ENCODE data around the gene RALGPS1.

The RALGPS1 gene

GRCh38 chr9:126986506-126986951, 71.9 kb downstream of the RALGPS1 start:
- H3K9me3 ChIP-seq = no peaks in the 10 kb centered on the region
- TF ChIP-seq CTCF (IDR thresholded peaks at IDR 0.05) = no peak
- H3K4me3 ChIP-seq (ENCODE audit: low read depth in 1 of 2, low read length in 1 of 2) = no peak overlapping the region
- peaks cover 83% of the 10 kb centered on the region for H3K27me3 ChIP-seq
- H3K4me1 ChIP-seq (ENCODE audit: control insufficient read depth in 1 of 2, insufficient read depth in 1 of 2, low read depth in 1 of 2, low read length in 1 of 2) = peaks cover 11 to 20% of the 10 kb centered on the region in 2 experiments
- no peaks in the 10 kb centered on the region for H3K36me3 ChIP-seq
- no peak overlapping the region for H3K27ac ChIP-seq

- H3K9me3 ChIP-seq = no peaks in the 10 kb centered on the region
- H3K36me3 ChIP-seq = no peaks in the 10 kb centered on the region
- no peak overlapping the region for H3K4me3 ChIP-seq (ENCODE audit: low read depth in 1 of 2, low read length in 1 of 2)
- no peak for TF ChIP-seq CTCF (IDR thresholded peaks at IDR 0.05)
- peaks cover 86% of the 10 kb centered on the region for H3K27me3 ChIP-seq
- peaks cover 11 to 20% of the 10 kb centered on the region in 2 experiments for H3K4me1 ChIP-seq (ENCODE audit: control insufficient read depth in 1 of 2, insufficient read depth in 1 of 2, low read depth in 1 of 2, low read length in 1 of 2)
- H3K27ac ChIP-seq = no peak overlapping the region
These were observed 74.3 kb downstream of the RALGPS1 start for GRCh38 chr9:126988857-126989256.

GRCh38 chr9:126989847-126990842, 75.6 kb downstream of the RALGPS1 start:
- Histone ChIP-seq H3K27me3 (peaks cover 75% of the 10 kb centered on the region), H3K36me3 (no peaks in the 10 kb centered on the region), H3K4me3 (ENCODE audit: low read depth in 1 of 2, low read length in 1 of 2) (no peak overlapping the region), H3K4me1 (ENCODE audit: control insufficient read depth in 1 of 2, insufficient read depth in 1 of 2, low read depth in 1 of 2, low read length in 1 of 2) (peaks cover 11 to 20% of the 10 kb centered on the region in 2 experiments), H3K9me3 (no peaks in the 10 kb centered on the region), H3K27ac (no peak overlapping the region)
- TF ChIP-seq CTCF (IDR thresholded peaks at IDR 0.05) = no peak

GRCh38 chr9:126991183-126991582, 76.6 kb downstream of the RALGPS1 start:
- peaks cover 6 to 12% of the 10 kb centered on the region in 2 experiments for H3K4me1 ChIP-seq (ENCODE audit: control insufficient read depth in 1 of 2, insufficient read depth in 1 of 2, low read depth in 1 of 2, low read length in 1 of 2)
- no peaks in the 10 kb centered on the region for H3K9me3 ChIP-seq
- no peak overlapping the region for H3K4me3 ChIP-seq (ENCODE audit: low read depth in 1 of 2, low read length in 1 of 2)
- H3K27me3 ChIP-seq = peaks cover 67% of the 10 kb centered on the region
- TF ChIP-seq CTCF (IDR thresholded peaks at IDR 0.05) = no peak
- H3K36me3 ChIP-seq = no peaks in the 10 kb centered on the region
- H3K27ac ChIP-seq = no peak overlapping the region

GRCh38 chr9:126992427-126992826, 77.8 kb downstream of the RALGPS1 start:
- H3K36me3 ChIP-seq = no peaks in the 10 kb centered on the region
- H3K27me3 ChIP-seq = peaks cover 60% of the 10 kb centered on the region
- no peak overlapping the region for H3K27ac ChIP-seq
- TF ChIP-seq CTCF (IDR thresholded peaks at IDR 0.05) = no peak
- H3K9me3 ChIP-seq = no peaks in the 10 kb centered on the region
- no peak overlapping the region for H3K4me3 ChIP-seq (ENCODE audit: low read depth in 1 of 2, low read length in 1 of 2)
- H3K4me1 ChIP-seq (ENCODE audit: control insufficient read depth in 1 of 2, insufficient read depth in 1 of 2, low read depth in 1 of 2, low read length in 1 of 2) = peaks cover 0 to under 1% of the 10 kb centered on the region in 2 experiments
